ENCODE data around the gene MED23.

The MED23 gene

GRCh38 chr6:131640576-131640975 is 12.5 kb upstream of the MED23 start:
- no peak for DNase-seq (ENCODE audit: extremely low read depth in 1 of 2, low read depth in 1 of 2)

GRCh38 chr6:131640100-131640499 is 12.1 kb upstream of the MED23 start:
- no peak for DNase-seq (ENCODE audit: extremely low read depth in 1 of 2, low read depth in 1 of 2)

GRCh38 chr6:131638013-131638412 is 10.0 kb upstream of the MED23 start:
- no peak for DNase-seq (ENCODE audit: extremely low read depth in 1 of 2, low read depth in 1 of 2)

- no peak for DNase-seq (ENCODE audit: extremely low read depth in 1 of 2, low read depth in 1 of 2)
Observed at GRCh38 chr6:131636880-131637792, 9.1 kb upstream of the MED23 start, which contains the start of gene ENPP3. TSS of gene ENPP3 (plus strand) at chr6:131637302. CDS start at chr6:131637385, 83 bp downstream.

- DNase-seq (ENCODE audit: extremely low read depth in 1 of 2, low read depth in 1 of 2), result no peak
Observed at GRCh38 chr6:131635384-131636340, 7.6 kb upstream of the MED23 start.

- DNase-seq (ENCODE audit: extremely low read depth in 1 of 2, low read depth in 1 of 2), result no peak
Observed at GRCh38 chr6:131631625-131632289, 3.7 kb upstream of the MED23 start.

- no peak for DNase-seq (ENCODE audit: extremely low read depth in 1 of 2, low read depth in 1 of 2)
Observed at GRCh38 chr6:131629651-131630050, 1.6 kb upstream of the MED23 start.

GRCh38 chr6:131628726-131629125 is 684 bp upstream of the MED23 start:
- DNase-seq (ENCODE audit: extremely low read depth in 1 of 2, low read depth in 1 of 2), result no peak

- DNase-seq (ENCODE audit: extremely low read depth in 1 of 2, low read depth in 1 of 2), result no peak
Observed at GRCh38 chr6:131615275-131615674, 12.8 kb downstream of the MED23 start.

GRCh38 chr6:131613296-131613925 is 14.6 kb downstream of the MED23 start:
- DNase-seq (ENCODE audit: extremely low read depth in 1 of 2, low read depth in 1 of 2), result no peak

- no peak for DNase-seq (ENCODE audit: extremely low read depth in 1 of 2, low read depth in 1 of 2)
Observed at GRCh38 chr6:131602781-131603312, 25.2 kb downstream of the MED23 start.

- no peak for DNase-seq (ENCODE audit: extremely low read depth in 1 of 2, low read depth in 1 of 2)
Observed at GRCh38 chr6:131600716-131601115, 27.3 kb downstream of the MED23 start.

GRCh38 chr6:131597446-131597845 is 30.6 kb downstream of the MED23 start:
- DNase-seq (ENCODE audit: extremely low read depth in 1 of 2, low read depth in 1 of 2), result no peak

- DNase-seq (ENCODE audit: extremely low read depth in 1 of 2, low read depth in 1 of 2), result no peak
Observed at GRCh38 chr6:131594074-131594473, 34.0 kb downstream of the MED23 start.

- DNase-seq (ENCODE audit: extremely low read depth in 1 of 2, low read depth in 1 of 2), result no peak
Observed at GRCh38 chr6:131592935-131593334, 35.1 kb downstream of the MED23 start.

- no peak for DNase-seq (ENCODE audit: extremely low read depth in 1 of 2, low read depth in 1 of 2)
Observed at GRCh38 chr6:131588643-131589042, 39.4 kb downstream of the MED23 start.

- DNase-seq (ENCODE audit: extremely low read depth in 1 of 2, low read depth in 1 of 2), result no peak
Observed at GRCh38 chr6:131587909-131588308, 40.1 kb downstream of the MED23 start.

- no peak for DNase-seq (ENCODE audit: extremely low read depth in 1 of 2, low read depth in 1 of 2)
Observed at GRCh38 chr6:131586543-131586942, 41.5 kb downstream of the MED23 start.

GRCh38 chr6:131581523-131581922 is 46.5 kb downstream of the MED23 start:
- DNase-seq (ENCODE audit: extremely low read depth in 1 of 2, low read depth in 1 of 2), result no peak

- no peak for DNase-seq (ENCODE audit: extremely low read depth in 1 of 2, low read depth in 1 of 2)
Observed at GRCh38 chr6:131575834-131576478, 52.1 kb downstream of the MED23 start.

Measured in stimulated activated CD8-positive, alpha-beta memory T cell treated with anti-CD3 and anti-CD28 coated beads, Interleukin-7, amount 100 ng/mL, for 48 hours (primary cell).